Activated CD8-positive, alpha-beta T cell treated with anti-CD3 and anti-CD28 coated beads for 36 hours (primary cell): ENCODE data around the gene FSTL4. TPM values are rescaled to one million over a fixed set of nuclear protein-coding genes. Genes with fewer than 3 reads are reported as not detected.

Experiments
- ATAC-seq: fragments of 200-7000 bp; cut with Tn5 transposase; one replicate; pipeline ENCODE4 v1.10.0; 2021; ENCODE audit warnings: mild to moderate bottlenecking, moderate library complexity
- CTCF ChIA-PET: fragments of 350-600 bp; sonication (Branson Sonifier 250); formaldehyde crosslinking; loops from one replicate; lab custom pipeline; 2021; ENCODE audit warnings: antibody characterized with exemption; lab: Charles Lee
- POLR2A ChIA-PET: fragments of 350-600 bp; sonication (Branson Sonifier 250); formaldehyde crosslinking; loops from one replicate; lab custom pipeline; 2021; ENCODE audit warnings: antibody characterized with exemption; lab: Charles Lee
- DNase-seq: peaks from one replicate; pipeline ENCODE4 v3.0.0-alpha.2; 2020
- H3K27ac Mint-ChIP-seq: one replicate; pipeline ENCODE4 v1.8.0; 2021; ENCODE audit warnings: mild to moderate bottlenecking, mixed read lengths
- H3K27me3 Mint-ChIP-seq: one replicate; pipeline ENCODE4 v1.8.0; 2021; ENCODE audit warnings: mixed read lengths
- H3K36me3 Mint-ChIP-seq: one replicate; pipeline ENCODE4 v1.8.0; 2021; ENCODE audit warnings: low read depth, mixed read lengths
- H3K4me1 Mint-ChIP-seq: one replicate; pipeline ENCODE4 v1.8.0; 2021; ENCODE audit warnings: low read depth, mixed read lengths
- H3K4me3 Mint-ChIP-seq: one replicate; pipeline ENCODE4 v1.8.0; 2021; ENCODE audit warnings: mild to moderate bottlenecking, moderate library complexity, mixed read lengths
- H3K9me3 Mint-ChIP-seq: one replicate; pipeline ENCODE4 v1.8.0; 2021; ENCODE audit warnings: mixed read lengths
- intact Hi-C: fragments of 100-400 bp; cut with micrococcal nuclease; formaldehyde crosslinking; loops from one replicate; pipeline ENCODE4 v1.10.0; 2022
- total RNA-seq, 2 experiments: library from RNA; stranded (reverse); gene quantifications; one replicate each; pipeline ENCODE4 v1.2.3, GENCODE V29; 2021
- TF ChIP-seq, protein P1 (sequence below): fragments of 200-600 bp; IDR thresholded peaks from one replicate; pipeline ENCODE4 v1.8.0; 2022; ENCODE audit warnings: antibody characterized with exemption, mild to moderate bottlenecking

FSTL4 gene
- total RNA-seq, 2 experiments from 2014 or later, result not detected

DNA sequence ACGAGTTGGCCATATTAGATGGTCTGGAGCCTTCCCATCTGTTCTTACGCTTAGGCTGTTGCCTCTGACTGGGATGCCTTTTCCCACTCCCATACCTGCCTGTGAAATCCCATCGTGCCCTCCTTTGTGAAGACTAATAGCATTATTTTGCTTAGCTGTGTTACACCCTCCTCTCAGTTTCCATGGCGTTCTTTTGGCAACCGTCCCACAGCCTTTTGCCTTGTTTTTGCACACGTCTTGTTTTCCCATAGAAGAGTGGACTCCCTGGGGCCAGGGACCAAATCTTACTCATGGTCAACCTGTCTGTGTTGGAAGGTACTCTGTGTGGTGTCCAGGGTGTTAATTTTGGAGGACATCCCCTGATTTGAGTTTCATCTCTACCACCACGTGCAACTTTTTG is 318.4 kb downstream of the FSTL4 start:
- Mint-ChIP-seq H3K4me3 (no peak overlapping the region), H3K4me1 (peaks cover 8% of the 10 kb centered on the region), H3K27me3 (no peaks in the 10 kb centered on the region), H3K36me3 (no peaks in the 10 kb centered on the region), H3K9me3 (no peaks in the 10 kb centered on the region), H3K27ac (no peak overlapping the region)
- POLR2A ChIA-PET, result no interaction called here
- TF ChIP-seq, protein P1, sequence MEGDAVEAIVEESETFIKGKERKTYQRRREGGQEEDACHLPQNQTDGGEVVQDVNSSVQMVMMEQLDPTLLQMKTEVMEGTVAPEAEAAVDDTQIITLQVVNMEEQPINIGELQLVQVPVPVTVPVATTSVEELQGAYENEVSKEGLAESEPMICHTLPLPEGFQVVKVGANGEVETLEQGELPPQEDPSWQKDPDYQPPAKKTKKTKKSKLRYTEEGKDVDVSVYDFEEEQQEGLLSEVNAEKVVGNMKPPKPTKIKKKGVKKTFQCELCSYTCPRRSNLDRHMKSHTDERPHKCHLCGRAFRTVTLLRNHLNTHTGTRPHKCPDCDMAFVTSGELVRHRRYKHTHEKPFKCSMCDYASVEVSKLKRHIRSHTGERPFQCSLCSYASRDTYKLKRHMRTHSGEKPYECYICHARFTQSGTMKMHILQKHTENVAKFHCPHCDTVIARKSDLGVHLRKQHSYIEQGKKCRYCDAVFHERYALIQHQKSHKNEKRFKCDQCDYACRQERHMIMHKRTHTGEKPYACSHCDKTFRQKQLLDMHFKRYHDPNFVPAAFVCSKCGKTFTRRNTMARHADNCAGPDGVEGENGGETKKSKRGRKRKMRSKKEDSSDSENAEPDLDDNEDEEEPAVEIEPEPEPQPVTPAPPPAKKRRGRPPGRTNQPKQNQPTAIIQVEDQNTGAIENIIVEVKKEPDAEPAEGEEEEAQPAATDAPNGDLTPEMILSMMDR, result no peak
- CTCF ChIA-PET, result no interaction called here
- DNase-seq (no peak), ATAC-seq (no peak)
- intact Hi-C loops, result no loop called here

DNA sequence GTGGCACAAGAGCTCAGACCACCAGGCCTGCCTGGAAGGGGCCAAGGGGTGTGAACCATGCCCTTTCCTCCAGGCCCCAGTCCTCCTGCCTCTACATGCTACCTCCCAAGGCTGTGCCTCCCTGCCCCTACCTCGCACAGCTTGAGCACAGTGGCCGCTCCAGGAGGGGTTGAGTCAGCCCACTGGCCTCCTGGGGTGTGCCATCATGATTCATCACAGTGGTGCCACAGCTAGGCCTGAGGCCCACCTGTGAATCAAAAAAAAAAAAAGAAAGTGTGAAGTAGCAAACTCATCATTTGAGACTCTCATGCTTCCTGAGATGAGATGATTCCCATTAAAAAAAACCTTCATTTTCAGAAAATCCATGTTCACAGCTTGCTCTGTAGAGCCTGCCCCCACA is 320.0 kb downstream of the FSTL4 start:
- no peaks in the 10 kb centered on the region for H3K36me3 Mint-ChIP-seq
- ChIA-PET POLR2A (no interaction called here), CTCF (no interaction called here)
- DNase-seq, result peak; percentile 42
- no peaks in the 10 kb centered on the region for H3K27me3 Mint-ChIP-seq
- ATAC-seq, result peak; percentile 94
- no peak overlapping the region for H3K27ac Mint-ChIP-seq
- H3K4me3 Mint-ChIP-seq, result no peak overlapping the region
- H3K4me1 Mint-ChIP-seq, result no peaks in the 10 kb centered on the region
- H3K9me3 Mint-ChIP-seq, result no peaks in the 10 kb centered on the region
- TF ChIP-seq, protein P1, result no peak
- intact Hi-C loops, result no loop called here

DNA sequence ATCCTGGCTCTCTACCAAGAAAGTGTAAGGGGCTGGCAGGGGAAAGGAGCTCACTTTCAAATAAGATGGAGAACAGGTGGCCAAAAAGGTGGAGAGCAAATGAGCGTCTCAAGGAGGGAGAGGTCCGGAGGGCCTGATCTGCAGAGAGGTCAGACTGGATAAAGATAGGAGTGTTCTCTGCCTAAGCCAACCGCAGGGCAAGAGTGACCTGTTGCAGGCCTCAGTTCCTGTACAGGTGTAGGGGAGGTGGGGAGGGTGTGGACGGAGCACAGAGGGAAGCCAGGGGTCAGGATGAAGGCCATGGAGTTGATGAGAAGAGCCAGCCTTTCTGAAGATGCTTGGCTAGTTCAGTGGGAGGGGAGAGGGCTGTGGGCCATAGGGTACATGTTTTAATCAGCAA is 320.8 kb downstream of the FSTL4 start:
- Mint-ChIP-seq H3K36me3 (no peaks in the 10 kb centered on the region), H3K9me3 (no peaks in the 10 kb centered on the region), H3K27me3 (no peaks in the 10 kb centered on the region), H3K4me3 (no peak overlapping the region), H3K27ac (no peak overlapping the region), H3K4me1 (no peaks in the 10 kb centered on the region)
- TF ChIP-seq, protein P1, result no peak
- ChIA-PET POLR2A (no interaction called here), CTCF (no interaction called here)
- no peak for DNase-seq
- intact Hi-C loops, result no loop called here
- no peak for ATAC-seq

DNA sequence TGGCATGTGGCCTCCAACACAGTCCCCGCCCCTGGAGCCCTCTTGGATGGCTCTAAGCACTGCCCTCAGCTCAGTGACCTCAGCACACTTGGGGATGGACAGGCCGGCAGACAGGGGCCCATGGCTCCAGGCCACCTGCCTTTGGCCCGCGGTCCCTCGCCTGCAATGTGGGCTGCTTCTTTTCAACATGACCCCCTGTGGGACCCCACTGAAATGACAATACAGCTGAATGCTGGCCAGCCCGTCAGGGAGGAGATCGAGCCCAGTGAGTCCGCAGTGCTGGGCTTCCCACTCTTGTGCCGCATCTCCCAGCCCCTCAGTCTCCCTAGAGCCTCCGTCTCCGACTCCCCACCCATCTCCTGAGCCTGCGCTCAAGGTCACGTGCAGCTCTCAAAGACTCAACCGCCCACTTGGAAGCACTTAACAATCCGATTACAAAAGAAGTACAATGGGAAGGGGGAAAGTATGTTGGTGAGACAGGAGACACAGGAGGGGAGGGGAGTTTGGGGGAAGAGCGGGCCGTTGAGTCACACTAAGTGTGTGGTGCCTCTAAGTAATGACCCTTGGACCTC is 321.6 kb downstream of the FSTL4 start:
- H3K4me3 Mint-ChIP-seq, result no peak overlapping the region
- intact Hi-C loops, result no loop called here
- POLR2A ChIA-PET, result no interaction called here
- no peaks in the 10 kb centered on the region for H3K4me1 Mint-ChIP-seq
- H3K36me3 Mint-ChIP-seq, result no peaks in the 10 kb centered on the region
- DNase-seq (no peak), ATAC-seq (no peak)
- TF ChIP-seq, protein P1, result no peak
- no peak overlapping the region for H3K27ac Mint-ChIP-seq
- H3K27me3 Mint-ChIP-seq, result no peaks in the 10 kb centered on the region
- no peaks in the 10 kb centered on the region for H3K9me3 Mint-ChIP-seq
- CTCF ChIA-PET, result no interaction called here

DNA sequence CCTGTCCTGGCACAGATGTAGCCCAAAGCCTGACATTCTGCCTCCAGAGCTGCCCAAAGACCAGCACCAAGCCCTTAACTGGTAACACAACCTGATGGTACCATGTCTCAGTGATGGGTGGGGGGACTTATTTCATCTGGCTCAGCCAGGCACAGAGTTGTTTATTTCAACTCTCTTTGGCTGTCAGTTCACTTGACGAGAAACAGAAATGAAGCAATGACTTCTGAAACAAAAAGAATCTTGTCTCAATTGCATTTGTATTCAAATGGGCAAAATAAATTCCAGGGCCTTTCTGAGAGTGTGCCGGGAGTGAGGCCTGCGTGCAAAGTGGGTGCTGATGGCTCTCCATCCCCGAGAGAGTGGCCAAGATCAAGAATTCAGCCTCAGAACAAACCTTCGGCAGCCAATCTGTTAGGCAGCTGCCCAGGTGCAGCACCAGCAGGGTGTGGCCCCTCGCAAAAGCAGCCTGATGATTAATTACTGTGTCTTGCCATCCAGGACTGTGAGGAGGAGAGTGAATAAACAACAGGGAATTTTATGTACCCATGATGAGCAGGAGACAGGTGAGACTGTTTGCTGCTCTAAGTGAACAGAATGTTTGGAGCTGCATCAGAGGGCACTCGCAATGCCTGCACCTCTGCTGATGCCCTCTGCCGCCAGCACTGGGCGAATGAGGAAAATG is 322.5 kb downstream of the FSTL4 start:
- H3K36me3 Mint-ChIP-seq, result no peaks in the 10 kb centered on the region
- no peak for ATAC-seq
- no peaks in the 10 kb centered on the region for H3K9me3 Mint-ChIP-seq
- no peak overlapping the region for H3K4me3 Mint-ChIP-seq
- TF ChIP-seq, protein P1, result no peak
- POLR2A ChIA-PET, result no interaction called here
- no peak overlapping the region for H3K27ac Mint-ChIP-seq
- CTCF ChIA-PET, result interaction anchor here (3.4 kb wide), 1 partner anchor 179 kb away, joined by 13 read pairs; no protein-coding TSS in a partner anchor
- DNase-seq, result no peak
- no peaks in the 10 kb centered on the region for H3K27me3 Mint-ChIP-seq
- H3K4me1 Mint-ChIP-seq, result no peaks in the 10 kb centered on the region
- intact Hi-C loops, result loop anchor here (5.0 kb wide), 1 partner anchor 178 kb away; no protein-coding TSS in a partner anchor
